GM12878 (cell line): Measurements from ENCODE around the gene CXCR6. TPM values are rescaled to one million over a fixed set of nuclear protein-coding genes. Genes with fewer than 3 reads are reported as not detected.

ENCODE experiments used
- ATAC-seq: fragments of 200-7000 bp; cut with Tn5 transposase; 3 replicates; pipeline ENCODE4 v1.9.1; 2020; ENCODE audit warnings: mild to moderate bottlenecking, moderate library complexity
- BruUV-seq: library from RNA; stranded (reverse); fragments of 400-500 nt; replicated peaks from 2 replicates; lab custom pipeline; 2021; lab: Mats Ljungman, UMichigan
- CTCF ChIA-PET: fragments of 300-600 bp; sonication (Branson Sonifier 250); formaldehyde crosslinking; extraction: SDS; loops from one replicate; lab custom pipeline; 2021; ENCODE audit warnings: inconsistent platforms; lab: Yijun Ruan, JAX
- POLR2A ChIA-PET: fragments of 350-600 bp; formaldehyde crosslinking; extraction: SDS; loops from one replicate; lab custom pipeline; 2021; ENCODE audit warnings: inconsistent platforms; lab: Charles Lee
- RAD21 ChIA-PET: fragments of 300-600 bp; sonication (Branson Sonifier 250); formaldehyde crosslinking; loops from one replicate; lab custom pipeline; 2023; ENCODE audit warnings: antibody characterized with exemption; ENCODE audit not compliant: unreplicated experiment; lab: Charles Lee
- SMC1A ChIA-PET: fragments of 300-600 bp; sonication (Branson Sonifier 250); formaldehyde crosslinking; loops from one replicate; lab custom pipeline; 2023; ENCODE audit not compliant: unreplicated experiment, uncharacterized antibody; lab: Charles Lee
- DNase-seq: peaks from one replicate; pipeline ENCODE4 v3.0.0-alpha.2; 2011; ENCODE audit warnings: low read depth, low spot score
- FAIRE-seq: peaks from 3 replicates; lab custom pipeline; 2011; peaks lifted over from hg19 to GRCh38; lab: Jason Lieb, UNC
- H2AFZ ChIP-seq: 2 replicates; pipeline ENCODE4 v1.6.0; 2011; ENCODE audit warnings: low read depth, low read length, control low read depth; ENCODE audit not compliant: control insufficient read depth
- H3K27ac ChIP-seq: 2 replicates; pipeline ENCODE4 v1.5.1; 2011; ENCODE audit warnings: control low read depth; ENCODE audit not compliant: control insufficient read depth, insufficient read depth
- H3K27me3 ChIP-seq, 2 experiments: replicated peaks in 1 of 2; 2 replicates each; pipeline versions ENCODE4 v1.6.0 to v1.6.1; 2011; ENCODE audit warnings: low read length in 1 of 2; ENCODE audit not compliant: control insufficient read depth in 2 of 2, insufficient read depth in 2 of 2
- H3K36me3 ChIP-seq, 2 experiments: 2 replicates each; pipeline ENCODE4 v1.5.1; 2011; ENCODE audit warnings: low read length in 1 of 2; ENCODE audit not compliant: control insufficient read depth in 2 of 2, insufficient read depth in 2 of 2
- H3K4me1 ChIP-seq: 2 replicates; pipeline ENCODE4 v1.6.1; 2011; ENCODE audit warnings: mild to moderate bottlenecking, low read length, moderate library complexity, mixed read lengths; ENCODE audit not compliant: control insufficient read depth, insufficient read depth
- H3K4me2 ChIP-seq: 2 replicates; pipeline ENCODE4 v1.6.0; 2011; ENCODE audit warnings: control low read depth; ENCODE audit not compliant: control insufficient read depth, insufficient read depth
- H3K4me3 ChIP-seq: fragments of 200-600 bp; sonication (generic); 2 replicates; pipeline ENCODE4 v1.5.1; 2016
- H3K79me2 ChIP-seq: 2 replicates; pipeline ENCODE4 v1.6.0; 2011; ENCODE audit warnings: low read length; ENCODE audit not compliant: control insufficient read depth, insufficient read depth
- H3K9ac ChIP-seq: 2 replicates; pipeline ENCODE4 v1.8.0; 2011; ENCODE audit warnings: low read length, control low read depth, mixed read lengths; ENCODE audit not compliant: control insufficient read depth, insufficient read depth
- H3K9me3 ChIP-seq: replicated peaks from 3 replicates; pipeline ENCODE4 v1.5.1; 2011; ENCODE audit warnings: mild to moderate bottlenecking, low read length; ENCODE audit not compliant: control insufficient read depth, insufficient read depth
- H4K20me1 ChIP-seq: 2 replicates; pipeline ENCODE4 v1.6.0; 2011; ENCODE audit not compliant: control insufficient read depth, insufficient read depth
- CBX5 ChIP-seq: sonication (generic); IDR thresholded peaks from 2 replicates; pipeline ENCODE4 v1.6.1; 2016; ENCODE audit warnings: low read depth, moderate library complexity, mild to moderate bottlenecking, inconsistent platforms
- CTCF ChIP-seq, 3 experiments: IDR thresholded peaks in 2 of 3; conservative IDR thresholded peaks in 1 of 3; 2 replicates each; pipeline ENCODE4 v1.5.1; 2011; ENCODE audit warnings: low read depth in 3 of 3, low read length in 3 of 3, mild to moderate bottlenecking in 3 of 3, control low read depth in 2 of 3, moderate library complexity in 2 of 3, inconsistent platforms in 1 of 3, mixed read lengths in 1 of 3; ENCODE audit not compliant: control insufficient read depth in 2 of 3, insufficient read depth in 1 of 3; ENCODE audit errors: extremely low read depth in 1 of 3
- ELK1 ChIP-seq: IDR thresholded peaks from 2 replicates; pipeline ENCODE4 v1.6.1; 2012; ENCODE audit warnings: low read depth, low read length, improper control_type of control experiment
- IKZF1 ChIP-seq: fragments of 450-650 bp; conservative IDR thresholded peaks from 2 replicates; pipeline ENCODE4 v1.6.1; 2017; ENCODE audit warnings: antibody characterized with exemption, mild to moderate bottlenecking
- MEF2A ChIP-seq: IDR thresholded peaks from 2 replicates; pipeline ENCODE4 v1.6.1; 2011; ENCODE audit warnings: low read depth, mild to moderate bottlenecking, low read length, moderate library complexity; ENCODE audit not compliant: insufficient read depth
- NKRF ChIP-seq: fragments of 450-650 bp; conservative IDR thresholded peaks from 2 replicates; pipeline ENCODE4 v1.6.1; 2017; ENCODE audit warnings: mild to moderate bottlenecking, moderate library complexity
- RB1 ChIP-seq: fragments of 450-650 bp; formaldehyde crosslinking; IDR thresholded peaks from 2 replicates; pipeline ENCODE4 v1.6.1; 2017; ENCODE audit warnings: mild to moderate bottlenecking, borderline replicate concordance
- SRF ChIP-seq, 2 experiments: IDR thresholded peaks; 2 replicates each; pipeline ENCODE4 v1.6.1; 2011; ENCODE audit warnings: low read depth in 2 of 2, low read length in 2 of 2, mild to moderate bottlenecking in 1 of 2, moderate library complexity in 1 of 2
- TAF1 ChIP-seq: IDR thresholded peaks from 2 replicates; pipeline ENCODE4 v1.6.1; 2011; ENCODE audit warnings: mild to moderate bottlenecking, low read depth, low read length, borderline replicate concordance
- ZBED1 ChIP-seq: IDR thresholded peaks from 2 replicates; pipeline ENCODE4 v1.6.1; 2016; ENCODE audit warnings: borderline replicate concordance
- ZBTB4 ChIP-seq: fragments of 450-650 bp; formaldehyde crosslinking; IDR thresholded peaks from 2 replicates; pipeline ENCODE4 v1.4.0; 2022; ENCODE audit warnings: mild to moderate bottlenecking, moderate library complexity
- WGBS: methylation state at CpG from one replicate; pipeline ENCODE4 v1.1.6; 2016; ENCODE audit warnings: low lambda C conversion rate; ENCODE audit not compliant: insufficient replicate concordance, insufficient coverage; ENCODE audit errors: missing lambda C conversion rate; 5-methylcytosine and 5-hydroxymethylcytosine counted together
- in situ Hi-C: fragments of 300-500 bp; cut with MboI; formaldehyde crosslinking; loops from 9 replicates; pipeline ENCODE4 v1.14.3; 2018; ENCODE audit warnings: mixed read lengths
- intact Hi-C: fragments of 100-400 bp; cut with micrococcal nuclease; formaldehyde crosslinking; loops from one replicate; pipeline ENCODE4 v1.14.2; 2022; ENCODE audit not compliant: unreplicated experiment
- polyA plus RNA-seq, 11 experiments: library from polyadenylated mRNA; depleted of rRNA in 4 of 11; unstranded in 6 of 11; stranded (reverse) in 5 of 11; fragments of >200 nt; fragmentation: Nextera tagmentation in 4 of 11; fragmentation: Illumina TruSeq in 1 of 11; extraction: Ambion mirVana in 4 of 11; extraction: Trizol in 1 of 11; gene quantifications; 1 replicate in 1 of 11; 2 replicates in 10 of 11; pipeline versions ENCODE4 v1.2.1 to v1.2.3, GENCODE V29; 2011 to 2016; ENCODE audit warnings: inconsistent platforms in 2 of 11, missing spikeins in 2 of 11, low read depth in 1 of 11
- total RNA-seq, 4 experiments: library from RNA; depleted of rRNA in 3 of 4; stranded (reverse); fragments of >200 nt in 3 of 4; fragmentation: Illumina TruSeq in 1 of 4; extraction: Trizol in 1 of 4; gene quantifications; 2 replicates each; pipeline versions ENCODE4 v1.2.1 to v1.2.3, GENCODE V29; 2013 to 2021

The CXCR6 gene
- total and polyA plus RNA-seq, 10 of the 15 experiments (the other 5 are each of a cell fraction or from before 2014, with no cell fraction given), result 0.04 to 0.20 (median 0.12) TPM; not detected in 5

- Histone ChIP-seq H3K27me3 (no peaks in the 10 kb centered on the region), H2AFZ (no peak overlapping the region), H3K9me3 (no peaks in the 10 kb centered on the region), H3K36me3 (peaks cover 23 to 40% of the 10 kb centered on the region in 2 experiments)
- in situ Hi-C loops, result no loop called here
- 98% methylated on average over 3 of the region's 3 CpGs for WGBS
- TF ChIP-seq ELK1, result no peak
- no peak for TF ChIP-seq SRF (IDR thresholded peaks at IDR 0.05; ENCODE audit: low read depth in 2 of 2, low read length in 2 of 2)
- TF ChIP-seq CTCF (IDR thresholded peaks at IDR 0.05 in 2 of 3, conservative IDR thresholded peaks at IDR 0.05 in 1 of 3; ENCODE audit: control insufficient read depth in 2 of 3, extremely low read depth in 1 of 3, insufficient read depth in 1 of 3, low read depth in 3 of 3, low read length in 3 of 3), result no peak
- no peak for TF ChIP-seq RB1
- TF ChIP-seq NKRF, result no peak
- no peak for TF ChIP-seq ZBED1
- TF ChIP-seq MEF2A, result no peak
- no peak for TF ChIP-seq ZBTB4 (CRISPR knock-in tag)
- TF ChIP-seq IKZF1, result no peak
- no peak for TF ChIP-seq TAF1
- no peak for TF ChIP-seq CBX5
- TF ChIP-seq, all 136 proteins: peak for 0
- Histone ChIP-seq H3K4me2 (no peak overlapping the region), H3K9ac (no peak overlapping the region), H3K4me3 (no peak overlapping the region), H4K20me1 (no peaks in the 10 kb centered on the region), H3K79me2 (no peaks in the 10 kb centered on the region), H3K27ac (no peak overlapping the region), H3K4me1 (no peaks in the 10 kb centered on the region)
- POLR2A ChIA-PET, result interaction anchor here (0.9 to 2.0 kb wide), 3 partner anchors 8 to 39 kb away, joined by 3 to 7 read pairs (median 3); no protein-coding TSS in a partner anchor
- no TSS peak for BruUV-seq
- DNase-seq (no peak), FAIRE-seq (no peak), ATAC-seq (no peak)
- RAD21 ChIA-PET, result interaction anchor here (1.1 to 2.2 kb wide), 4 partner anchors 8 to 122 kb away, joined by 4 to 11 read pairs (median 7); no protein-coding TSS in a partner anchor
- CTCF ChIA-PET, result interaction anchor here (0.8 to 5.9 kb wide), 8 partner anchors 9 to 123 kb away, joined by 3 to 53 read pairs (median 6); no protein-coding TSS in a partner anchor
- intact Hi-C loops, result no loop called here
- SMC1A ChIA-PET, result interaction anchor here (0.8 to 5.0 kb wide), 8 partner anchors 10 to 131 kb away, joined by 3 to 39 read pairs (median 5); no protein-coding TSS in a partner anchor
These were observed 11.0 kb downstream of the CXCR6 start for GRCh38 chr3:45954306-45954705.
